OCI-M2 (cell line): Measurements from ENCODE around the gene HSPG2.

Experiments used
- DNase-seq: peaks from one replicate; lab custom pipeline; 2025; ENCODE audit not compliant: unreplicated experiment; lab: John Stamatoyannopoulos, UW

Gene HSPG2

GRCh38 chr1:21849909-21850576 lies 87.1 kb downstream of the HSPG2 start:
- no peak for DNase-seq

- DNase-seq: no peak
Observed at GRCh38 chr1:21848524-21849174, 88.5 kb downstream of the HSPG2 start.

DNA sequence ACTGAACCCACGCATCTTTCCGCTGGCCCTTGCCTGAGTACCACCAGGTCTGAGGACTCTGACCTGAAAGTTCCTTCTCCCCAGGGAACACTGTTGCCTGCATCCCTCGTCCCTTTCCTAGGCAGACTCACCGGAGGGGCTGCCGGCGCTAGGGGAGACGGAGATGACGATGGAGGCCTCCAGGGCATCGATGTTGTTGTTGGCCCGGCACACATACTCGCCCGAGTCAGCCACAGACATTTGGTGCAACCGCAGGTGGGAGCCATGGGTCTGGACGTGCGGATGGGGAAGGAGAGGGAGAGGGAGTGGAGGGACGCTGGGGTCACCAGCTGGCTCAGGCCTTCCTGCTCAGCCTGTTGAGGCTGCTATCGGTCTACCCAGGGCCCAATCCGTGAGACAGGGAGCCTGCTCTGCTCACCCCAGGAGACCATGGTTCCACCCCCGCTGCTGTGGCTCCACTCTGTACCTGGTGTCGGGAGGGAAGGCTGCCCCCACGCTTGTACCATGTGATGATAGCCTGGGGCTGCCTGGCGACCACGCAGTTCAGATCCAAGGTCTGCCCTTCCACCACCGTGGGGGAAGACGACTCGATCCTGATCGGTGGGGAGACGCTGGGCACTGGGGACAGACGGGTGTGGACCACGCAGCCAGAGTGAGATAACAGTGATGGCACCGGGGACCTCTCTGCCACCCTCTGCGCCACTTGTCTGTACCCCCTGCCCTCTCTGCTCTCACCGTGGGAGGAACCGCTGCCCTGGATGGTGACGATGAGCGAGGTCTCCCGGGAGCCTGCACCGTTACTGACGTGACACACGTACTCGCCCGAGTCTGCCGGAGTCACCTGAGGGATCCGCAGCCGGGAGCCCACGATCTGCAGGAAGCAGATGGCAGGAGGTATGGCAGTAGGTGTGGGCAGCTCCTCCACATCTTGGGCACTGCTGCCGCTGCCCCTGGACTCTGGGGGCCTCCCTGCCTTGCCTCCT lies 89.6 kb downstream of the HSPG2 start:
- DNase-seq: no peak

DNA sequence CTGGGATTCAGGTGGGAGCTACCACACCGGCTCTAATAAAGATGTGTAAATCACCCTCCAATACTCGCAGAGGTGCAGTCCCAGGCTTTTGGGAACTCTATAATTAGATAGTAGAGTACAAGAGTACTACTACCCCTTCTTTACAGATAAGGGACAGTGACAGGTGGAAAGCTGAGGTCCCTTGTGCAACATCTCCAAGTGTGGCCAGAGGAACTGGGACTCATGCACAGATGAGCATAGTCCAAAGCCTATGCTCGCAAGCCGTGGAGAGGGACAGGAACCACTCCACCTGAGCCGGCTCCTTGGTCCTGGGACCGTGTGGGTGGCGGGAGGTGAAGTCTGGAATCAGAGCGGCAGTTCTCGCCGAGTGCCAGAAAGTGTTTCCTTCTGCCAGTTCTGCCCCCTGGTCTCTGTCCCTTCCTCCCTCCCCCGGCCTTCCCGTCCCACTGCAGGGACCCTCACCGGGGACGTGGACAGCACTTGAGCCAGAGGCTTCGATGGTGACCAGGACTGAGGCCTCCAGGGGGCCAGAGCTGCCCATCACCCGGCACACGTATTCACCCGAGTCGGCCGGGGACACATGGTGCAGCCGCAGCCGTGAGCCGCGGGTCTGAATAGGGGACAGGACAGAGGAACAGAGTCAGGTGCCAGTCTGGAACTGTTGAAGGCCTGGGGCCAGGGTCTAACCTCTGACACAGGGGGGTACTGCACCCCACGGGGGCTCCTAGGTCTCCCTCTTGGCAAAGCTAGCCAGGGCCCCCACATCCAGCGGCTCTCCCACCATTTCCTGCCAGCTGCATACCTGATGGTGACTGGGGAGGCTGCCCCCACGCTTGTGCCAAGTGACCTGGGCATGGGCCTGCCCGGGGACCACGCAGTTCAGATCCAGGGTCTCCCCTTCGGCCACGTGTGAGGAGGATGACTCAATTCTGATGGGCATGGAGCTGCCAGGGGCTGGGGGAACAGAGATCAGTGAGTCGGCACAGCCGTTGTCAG lies 91.2 kb downstream of the HSPG2 start:
- DNase-seq: no peak

DNA sequence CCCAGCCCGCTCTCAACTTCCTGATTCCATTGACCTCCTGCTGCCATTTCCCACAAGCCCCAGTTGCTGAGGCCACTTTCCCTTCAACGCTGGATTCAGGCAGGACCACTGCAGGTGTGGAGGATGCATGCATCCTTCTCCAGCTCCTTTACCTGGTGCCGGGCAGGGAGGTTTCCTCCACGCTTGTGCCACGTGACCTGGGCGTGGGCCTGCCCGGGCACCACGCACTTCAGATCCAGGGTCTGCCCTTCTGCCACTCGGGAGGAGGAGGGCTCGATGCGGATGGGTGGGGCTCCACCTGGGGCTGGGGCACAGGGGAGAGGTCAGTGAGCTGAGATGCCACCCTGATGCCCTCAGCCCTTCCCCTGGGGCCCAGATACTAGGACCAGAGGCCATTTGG lies 93.1 kb downstream of the HSPG2 start:
- no peak for DNase-seq

DNA sequence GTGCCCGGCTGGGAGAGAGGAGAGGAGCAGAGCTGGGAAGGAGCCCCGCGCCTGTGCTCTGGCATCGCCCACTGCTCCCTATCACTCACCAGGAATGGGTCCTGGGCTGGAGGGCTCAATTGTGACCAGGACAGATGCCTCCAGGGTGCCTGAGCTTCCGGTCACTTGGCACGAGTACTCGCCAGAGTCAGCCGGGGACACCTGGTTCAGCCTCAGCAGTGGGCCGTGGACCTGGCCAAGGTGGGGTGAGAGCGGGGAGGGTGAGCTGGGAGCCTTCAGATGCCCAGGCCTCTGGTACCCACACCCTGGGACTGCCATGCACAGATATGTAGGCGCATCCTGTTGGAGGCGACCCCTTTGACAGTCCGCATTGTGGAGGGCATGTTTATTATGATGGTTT lies 93.9 kb downstream of the HSPG2 start:
- no peak for DNase-seq

DNA sequence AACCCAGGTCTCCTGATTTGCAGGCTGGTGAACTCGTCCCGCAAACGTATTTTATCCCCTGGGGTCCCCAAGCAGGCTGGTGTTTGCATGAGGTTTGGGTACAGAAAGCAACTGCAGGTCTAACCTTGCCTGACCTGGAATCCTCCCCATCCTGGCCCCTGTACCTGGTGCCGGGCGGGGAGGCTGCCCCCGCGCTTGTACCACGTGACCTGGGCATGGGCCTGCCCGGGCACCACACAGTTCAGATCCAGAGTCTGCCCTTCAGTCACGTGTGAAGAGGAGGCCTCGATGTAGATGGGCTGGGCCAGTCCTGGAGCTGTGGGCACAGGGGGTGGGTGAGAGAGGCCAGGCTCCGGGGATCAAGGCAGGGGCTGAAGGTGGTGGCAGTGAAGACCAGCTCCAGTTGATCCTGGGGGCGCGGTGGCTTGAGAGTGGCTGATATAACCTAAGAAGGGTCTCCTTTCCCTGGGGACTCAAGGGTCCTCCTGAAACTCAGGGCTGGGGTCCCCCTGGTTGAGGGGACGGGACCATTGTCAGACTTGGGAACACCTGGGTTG lies 94.4 kb downstream of the HSPG2 start:
- no peak for DNase-seq

DNA sequence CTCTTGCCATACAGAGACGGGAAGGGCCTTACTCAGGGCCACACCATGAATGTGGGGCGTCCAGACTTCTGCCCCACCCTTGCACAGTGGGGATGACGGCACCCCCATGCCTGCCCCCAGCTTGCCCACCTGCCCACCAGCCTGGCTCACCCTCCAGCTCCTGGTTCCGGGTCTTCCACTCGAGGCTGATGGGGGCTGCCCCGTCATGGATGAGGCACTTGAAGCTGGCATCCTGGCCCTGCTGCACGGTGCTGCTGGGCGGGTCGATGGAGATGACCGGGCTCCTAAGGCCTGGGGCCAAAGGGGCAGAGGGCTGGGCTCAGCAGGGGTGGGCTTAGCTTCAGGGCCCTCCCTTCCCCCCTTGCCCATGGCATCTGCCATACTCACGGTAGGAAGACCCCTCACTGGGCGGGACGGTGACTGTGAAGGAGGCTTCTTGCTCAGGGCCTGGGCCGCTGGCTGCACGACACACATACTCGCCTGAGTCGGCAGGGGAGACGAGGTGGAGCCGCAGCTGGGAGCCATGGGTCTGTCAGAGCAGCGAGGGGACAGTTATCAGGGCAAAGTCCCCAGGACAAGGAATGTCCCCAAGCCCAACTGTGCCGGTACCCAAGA lies 95.2 kb downstream of the HSPG2 start:
- DNase-seq: no peak

GRCh38 chr1:21840981-21841380 lies 96.1 kb downstream of the HSPG2 start:
- no peak for DNase-seq

GRCh38 chr1:21839337-21840037 lies 97.6 kb downstream of the HSPG2 start:
- no peak for DNase-seq

- DNase-seq: no peak
Observed at GRCh38 chr1:21838359-21839157, 98.6 kb downstream of the HSPG2 start.

GRCh38 chr1:21837476-21837875 lies 99.6 kb downstream of the HSPG2 start:
- no peak for DNase-seq

- DNase-seq: no peak
Observed at GRCh38 chr1:21836729-21837128, 100.4 kb downstream of the HSPG2 start.

GRCh38 chr1:21836010-21836409 lies 101.1 kb downstream of the HSPG2 start:
- DNase-seq: no peak

DNA sequence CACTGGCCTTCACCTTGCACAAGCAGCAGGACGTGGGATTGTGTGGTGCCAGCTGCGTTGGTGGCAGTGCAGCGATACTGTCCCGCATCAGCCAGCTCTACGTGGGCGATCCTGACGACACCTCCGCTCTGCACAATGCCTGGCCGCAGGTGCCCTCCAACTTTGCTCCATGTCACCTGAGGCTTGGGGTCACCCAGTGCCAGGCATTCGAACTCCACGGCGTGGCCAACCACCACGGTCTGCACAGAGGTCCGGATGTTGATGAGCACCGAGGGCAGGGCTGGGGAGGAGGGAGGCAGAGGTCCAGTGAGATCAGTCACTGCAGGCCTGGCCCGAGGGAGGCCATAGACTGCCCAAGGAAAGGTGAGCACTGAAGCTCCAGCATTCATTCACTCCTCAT lies 102.4 kb downstream of the HSPG2 start:
- DNase-seq: no peak

GRCh38 chr1:21834094-21834493 lies 103.0 kb downstream of the HSPG2 start:
- DNase-seq: no peak

GRCh38 chr1:21833392-21833976 lies 103.6 kb downstream of the HSPG2 start:
- no peak for DNase-seq

DNA sequence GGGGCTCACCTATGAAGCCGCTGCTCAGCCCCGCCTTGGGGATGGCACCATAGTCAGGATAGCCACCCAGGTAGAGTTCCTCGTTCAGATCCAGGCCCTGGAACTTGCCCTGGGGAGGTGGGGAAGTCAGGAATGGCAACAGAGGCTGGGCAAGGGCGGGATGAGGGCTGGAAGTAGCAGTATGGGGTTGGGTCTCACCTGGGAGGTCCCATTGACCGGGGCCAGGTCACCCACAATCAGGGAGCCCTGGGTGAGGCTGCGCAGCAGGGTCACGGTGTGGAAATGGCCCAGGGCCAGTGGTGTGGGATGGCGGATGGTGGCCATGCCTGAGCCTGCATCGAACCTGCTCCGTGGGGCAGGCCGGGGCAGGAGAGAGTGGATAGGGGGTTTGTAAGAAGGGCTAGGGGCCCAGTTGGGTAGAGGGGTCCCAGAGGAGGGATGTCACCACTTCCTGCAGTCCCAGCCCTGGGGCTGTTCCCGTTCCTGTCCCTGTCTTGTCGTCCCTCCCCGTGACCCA lies 105.6 kb downstream of the HSPG2 start:
- DNase-seq: no peak
